ENCODE measurements around the gene OR5M11. TPM values are rescaled to one million over a fixed set of nuclear protein-coding genes. Genes with fewer than 3 reads are reported as not detected.
"Not testable (repeated sequence)": the region's sequence is repeated elsewhere in the genome, so short reads cannot be mapped to it uniquely, and the experiment has no call there.

The OR5M11 gene
- total RNA-seq (2014; rRNA removed; shearing (Covaris generic); ENCODE audit: low replicate concordance): not detected in 2 replicates

DNA sequence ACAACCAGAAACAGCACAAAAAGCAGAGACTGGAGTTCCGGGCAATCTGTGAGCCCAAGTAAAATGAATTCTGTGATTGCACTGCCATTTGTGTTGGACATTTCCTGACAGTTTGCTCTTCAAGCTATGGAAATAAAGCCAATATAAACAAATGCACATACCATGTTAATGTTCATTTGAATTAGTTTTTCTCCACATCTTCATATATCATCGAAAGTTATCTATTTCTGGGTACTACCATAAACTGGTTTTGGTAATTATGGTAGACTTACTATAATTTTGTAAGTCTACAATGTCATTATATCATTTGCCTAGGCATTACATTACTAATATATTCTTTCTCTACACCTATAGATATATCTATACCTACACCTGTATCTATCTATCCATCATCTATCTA is at the start of gene OR5M11:
Gene OR5M11, minus strand, starts transcription at position 101 of the 400 bp plus-strand sequence. Its CDS starts 0 bp downstream, at position 101.
- DNase-seq (ENCODE audit: low read depth): no peak
- in situ Hi-C loops (cut with HindIII; ENCODE audit: low pct_unique_long_range_greater_than_20kb, low sequenced_read_pairs): no loop called here

DNA sequence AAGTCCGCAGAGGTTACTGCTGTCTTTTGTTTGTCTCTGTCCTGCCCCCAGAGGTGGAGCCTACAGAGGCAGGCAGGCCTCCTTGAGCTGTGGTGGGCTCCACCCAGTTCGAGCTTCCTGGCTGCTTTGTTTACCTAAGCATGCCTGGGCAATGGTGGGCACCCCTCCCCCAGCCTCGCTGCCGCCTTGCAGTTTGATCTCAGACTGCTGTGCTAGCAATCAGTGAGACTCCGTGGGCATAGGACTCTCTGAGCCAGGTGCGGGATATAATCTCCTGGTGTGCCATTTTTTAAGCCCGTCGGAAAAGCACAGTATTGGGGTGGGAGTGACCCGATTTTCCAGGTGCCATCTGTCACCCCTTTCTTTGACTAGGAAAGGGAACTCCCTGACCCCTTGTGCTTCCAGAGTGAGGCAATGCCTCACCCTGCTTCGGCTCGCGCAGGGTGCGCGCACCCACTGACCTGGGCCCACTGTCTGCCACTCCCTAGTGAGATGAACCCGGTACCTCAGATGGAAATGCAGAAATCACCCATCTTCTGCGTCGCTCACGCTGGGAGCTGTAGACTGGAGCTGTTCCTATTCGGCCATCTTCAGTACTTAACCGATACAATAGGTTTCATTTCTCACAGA is 49.1 kb upstream of the OR5M11 start:
- DNase-seq (ENCODE audit: low read depth); in situ Hi-C loops (cut with HindIII; ENCODE audit: low pct_unique_long_range_greater_than_20kb, low sequenced_read_pairs): not testable (repeated sequence)

DNA sequence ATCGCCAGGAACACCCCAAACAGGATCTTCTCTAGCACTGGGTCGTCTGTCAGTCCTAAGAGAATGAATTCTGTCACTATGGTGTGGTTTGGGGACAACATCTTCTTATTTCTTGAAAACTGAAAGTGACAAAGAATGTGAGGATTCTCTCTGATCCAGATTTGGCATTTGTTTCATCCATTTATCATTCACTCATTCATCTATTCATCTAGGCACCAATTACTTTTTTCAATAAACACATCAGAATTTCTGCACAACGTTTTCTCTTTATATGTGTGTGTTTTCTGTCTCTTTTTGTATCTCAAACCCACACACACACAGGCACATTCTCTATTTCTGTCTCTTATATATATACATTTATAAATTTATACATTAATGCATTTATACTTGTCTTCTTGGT is 34.6 kb upstream of the OR5M11 start, which contains the start of gene OR5M10:
Gene OR5M10, minus strand, starts transcription at position 101 of the 400 bp plus-strand sequence. Its CDS starts 0 bp downstream, at position 101.
- no peak for DNase-seq (ENCODE audit: low read depth)
- in situ Hi-C loops (cut with HindIII; ENCODE audit: low pct_unique_long_range_greater_than_20kb, low sequenced_read_pairs): no loop called here

DNA sequence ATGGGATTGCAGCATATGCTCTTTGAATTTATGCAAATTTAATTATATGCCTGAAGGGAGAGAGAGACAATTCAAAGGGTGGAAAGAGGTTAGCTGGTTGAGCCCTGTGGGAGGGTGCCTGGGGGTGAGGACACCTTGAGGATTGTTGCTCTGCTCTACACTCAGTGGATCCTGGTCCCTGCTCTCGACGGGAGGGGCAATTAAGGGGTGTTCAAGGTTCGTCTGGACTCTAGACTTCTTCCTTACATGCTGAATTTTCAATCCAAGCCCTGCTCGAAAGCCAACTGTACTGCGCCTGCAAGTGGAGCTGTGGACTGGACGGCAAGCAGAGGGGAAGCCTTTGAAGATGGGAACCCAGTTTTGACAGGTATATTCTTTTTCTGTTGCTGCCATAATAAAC is 15.5 kb upstream of the OR5M11 start:
- DNase-seq (ENCODE audit: low read depth): no peak
- in situ Hi-C loops (cut with HindIII; ENCODE audit: low pct_unique_long_range_greater_than_20kb, low sequenced_read_pairs): no loop called here

DNA sequence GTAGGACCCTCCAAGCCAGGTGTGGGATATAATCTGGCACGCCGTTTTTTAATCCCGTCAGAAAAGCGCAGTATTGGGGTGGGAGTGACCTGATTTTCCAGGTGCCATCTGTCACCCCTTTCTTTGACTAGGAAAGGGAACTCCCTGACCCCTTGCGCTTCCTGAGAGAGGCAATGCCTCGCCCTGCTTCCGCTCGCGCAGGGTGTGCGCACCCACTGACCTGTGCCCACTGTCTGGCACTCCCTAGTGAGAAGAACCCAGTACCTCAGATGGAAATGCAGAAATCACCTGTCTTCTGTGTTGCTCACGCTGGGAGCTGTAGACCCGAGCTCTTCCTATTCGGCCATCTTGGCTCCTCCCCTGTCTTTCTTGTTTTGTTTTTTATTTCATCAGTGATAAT is 11.6 kb upstream of the OR5M11 start:
- in situ Hi-C loops (cut with HindIII; ENCODE audit: low pct_unique_long_range_greater_than_20kb, low sequenced_read_pairs); DNase-seq (ENCODE audit: low read depth): not testable (repeated sequence)

DNA sequence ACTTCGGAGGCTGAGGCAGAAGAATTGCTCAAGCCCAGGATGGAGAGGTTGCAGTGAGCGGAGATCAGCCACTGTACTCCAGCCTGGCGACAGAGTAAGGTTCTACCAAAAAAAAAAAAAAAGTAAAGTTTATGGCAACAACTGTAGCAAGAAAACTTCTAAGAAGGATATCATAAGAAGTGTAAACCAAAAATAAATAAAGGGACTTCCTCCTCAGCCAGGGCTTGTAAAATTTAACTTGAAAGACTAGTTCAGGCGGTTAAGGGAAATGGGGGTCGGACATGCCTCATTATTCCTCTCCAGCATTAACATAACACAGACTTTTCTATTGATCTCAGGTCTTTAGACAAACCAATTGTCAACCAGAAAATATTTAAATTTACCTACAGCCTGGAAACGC is 2.5 kb upstream of the OR5M11 start:
- DNase-seq (ENCODE audit: low read depth): no peak
- in situ Hi-C loops (cut with HindIII; ENCODE audit: low pct_unique_long_range_greater_than_20kb, low sequenced_read_pairs): no loop called here

DNA sequence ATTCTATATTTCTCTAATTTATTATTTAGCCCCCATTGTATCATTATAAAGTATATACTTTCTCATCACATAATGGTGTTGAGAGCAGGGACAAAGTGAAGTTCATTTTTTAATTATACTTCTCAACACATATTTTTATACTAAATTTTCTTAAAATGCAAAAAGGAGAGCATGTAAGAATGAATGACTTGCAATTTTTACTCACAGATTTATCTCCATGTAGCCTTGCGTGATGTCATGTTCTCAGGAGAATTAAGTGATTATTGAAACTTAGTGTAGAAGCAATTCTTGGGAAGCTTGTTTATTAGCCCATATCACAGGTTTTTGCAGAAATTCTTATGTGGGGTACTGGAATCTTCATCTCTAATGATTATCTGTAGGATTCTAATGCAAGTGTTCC is 682 bp upstream of the OR5M11 start:
- in situ Hi-C loops (cut with HindIII; ENCODE audit: low pct_unique_long_range_greater_than_20kb, low sequenced_read_pairs): no loop called here
- DNase-seq (ENCODE audit: low read depth): no peak

DNA sequence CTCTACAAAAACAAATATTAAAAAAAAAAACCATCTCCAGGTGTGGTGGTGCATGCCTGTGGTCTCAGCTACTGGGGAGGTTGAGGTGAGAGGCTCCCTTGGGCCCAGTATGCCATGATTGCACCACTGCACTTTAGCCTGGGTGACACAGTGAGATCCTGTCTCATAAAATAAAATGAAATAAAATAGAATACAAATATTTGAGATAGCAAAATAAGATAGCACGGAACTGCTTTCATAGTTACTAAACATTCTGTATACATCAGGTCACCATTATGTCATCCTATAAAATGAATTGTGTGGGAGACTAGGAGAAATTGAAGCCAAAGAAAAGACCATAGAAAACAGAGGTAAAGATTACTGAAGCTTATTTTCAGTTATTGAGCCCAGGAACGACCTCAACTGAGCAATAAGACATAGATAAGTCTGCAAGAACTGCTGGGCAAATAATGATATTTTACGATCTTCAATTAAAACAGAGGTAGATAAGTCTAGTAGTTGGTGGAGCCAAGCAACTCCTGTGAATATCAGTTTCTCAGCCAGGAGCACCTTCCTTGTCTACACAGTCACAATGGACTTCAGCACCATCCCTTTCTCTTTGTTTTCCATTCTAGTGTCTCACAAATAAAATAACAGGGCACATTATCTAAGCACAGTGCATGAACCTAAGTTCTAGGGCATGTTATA is 9.9 kb downstream of the OR5M11 start:
- in situ Hi-C loops (cut with HindIII; ENCODE audit: low pct_unique_long_range_greater_than_20kb, low sequenced_read_pairs): no loop called here
- DNase-seq (ENCODE audit: low read depth): no peak

DNA sequence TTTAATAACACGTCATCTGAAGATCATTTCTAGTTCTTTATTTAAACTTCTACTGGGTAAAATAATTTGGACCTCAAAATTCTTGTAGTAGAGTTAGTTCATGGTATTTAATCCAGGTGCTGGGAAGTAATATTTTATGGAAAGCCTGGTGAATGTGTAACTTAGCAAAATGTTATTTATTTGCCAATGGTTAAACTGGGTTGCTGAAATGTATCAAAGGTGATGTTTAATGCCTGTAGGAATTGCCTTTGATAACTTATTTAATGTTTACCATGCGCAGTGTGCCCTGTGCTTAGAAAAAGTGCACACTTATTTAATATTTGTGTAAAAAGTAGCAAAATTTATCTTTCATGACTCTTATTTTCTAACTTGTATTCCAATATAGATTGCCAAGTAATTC is 11.2 kb downstream of the OR5M11 start:
- no peak for DNase-seq (ENCODE audit: low read depth)
- in situ Hi-C loops (cut with HindIII; ENCODE audit: low pct_unique_long_range_greater_than_20kb, low sequenced_read_pairs): no loop called here

DNA sequence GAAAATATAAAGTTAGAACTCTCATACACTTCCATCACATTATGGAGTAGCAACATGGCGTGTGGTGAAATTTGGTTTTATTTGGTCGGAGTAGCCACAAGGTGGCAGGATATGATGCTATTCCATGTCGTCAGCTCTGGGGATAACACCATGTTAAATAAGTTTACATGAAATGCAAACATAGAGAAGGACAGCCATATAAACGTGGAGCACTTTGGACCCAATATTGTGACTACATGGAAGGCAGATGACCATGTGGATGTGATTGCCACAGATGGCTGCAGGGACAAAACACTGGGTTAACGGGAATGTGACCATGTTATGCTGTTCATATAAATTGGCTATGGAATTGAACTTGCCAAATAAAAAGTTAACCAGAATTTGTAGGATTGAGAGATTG is 21.0 kb downstream of the OR5M11 start:
- in situ Hi-C loops (cut with HindIII; ENCODE audit: low pct_unique_long_range_greater_than_20kb, low sequenced_read_pairs): no loop called here
- no peak for DNase-seq (ENCODE audit: low read depth)

DNA sequence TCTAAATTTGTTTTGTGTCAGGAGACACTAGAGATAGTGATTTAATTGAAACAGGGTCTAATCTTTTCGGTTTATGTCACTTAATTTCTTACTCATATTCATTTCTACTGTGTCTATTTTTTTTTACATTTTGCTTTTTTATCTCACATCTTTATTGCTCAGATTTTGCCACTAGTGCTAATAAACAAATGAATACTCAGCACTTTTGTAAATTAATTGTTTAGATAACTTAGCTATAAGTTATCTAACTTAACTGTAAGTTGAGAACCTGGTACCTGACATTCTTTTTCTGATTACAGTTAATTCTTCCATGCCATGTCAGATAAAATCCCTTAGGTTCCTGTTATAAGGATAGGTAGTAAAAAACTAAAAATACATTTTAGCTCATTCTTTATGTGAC is 29.8 kb downstream of the OR5M11 start:
- in situ Hi-C loops (cut with HindIII; ENCODE audit: low pct_unique_long_range_greater_than_20kb, low sequenced_read_pairs): no loop called here
- no peak for DNase-seq (ENCODE audit: low read depth)

DNA sequence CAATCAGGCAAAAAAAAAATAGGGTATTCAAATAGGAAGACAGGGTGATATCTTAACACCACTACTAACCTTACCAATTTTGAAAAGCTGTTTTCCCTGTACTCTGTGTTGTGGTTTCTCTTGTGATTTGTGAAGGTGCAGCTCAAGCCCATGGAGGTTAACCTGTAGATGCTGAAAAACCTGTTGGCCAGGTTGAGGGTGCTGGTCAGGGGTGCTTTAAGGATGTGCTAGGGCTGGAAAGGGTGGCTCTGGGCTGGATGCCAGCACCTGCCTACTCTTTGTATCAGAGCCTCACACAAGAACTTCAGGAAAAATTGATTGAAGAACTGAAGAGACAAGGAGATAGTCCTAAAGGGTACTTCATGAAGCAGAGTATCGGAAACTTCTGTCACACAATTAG is 33.6 kb downstream of the OR5M11 start:
- no peak for DNase-seq (ENCODE audit: low read depth)
- in situ Hi-C loops (cut with HindIII; ENCODE audit: low pct_unique_long_range_greater_than_20kb, low sequenced_read_pairs): no loop called here

DNA sequence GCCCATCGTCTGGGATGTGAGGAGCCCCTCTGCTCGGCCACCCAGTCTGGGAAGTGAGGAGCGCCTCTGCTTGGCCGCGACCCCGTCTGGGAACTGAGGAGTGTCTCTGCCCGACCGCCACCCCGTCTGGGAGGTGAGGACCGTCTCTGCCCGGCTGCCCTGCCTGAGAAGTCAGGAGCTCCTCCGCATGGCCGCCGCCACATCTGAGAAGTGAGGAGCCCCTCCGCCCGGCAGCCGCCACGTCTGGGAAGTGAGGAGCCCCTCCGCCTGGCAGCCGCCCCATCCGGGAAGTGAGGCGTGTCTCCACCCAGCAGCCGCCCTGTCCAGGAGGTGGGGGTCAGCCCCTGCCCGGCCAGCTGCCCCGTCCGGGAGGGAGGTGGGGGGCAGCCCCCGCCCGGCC is 46.0 kb downstream of the OR5M11 start:
- in situ Hi-C loops (cut with HindIII; ENCODE audit: low pct_unique_long_range_greater_than_20kb, low sequenced_read_pairs): no loop called here
- no peak for DNase-seq (ENCODE audit: low read depth)

DNA sequence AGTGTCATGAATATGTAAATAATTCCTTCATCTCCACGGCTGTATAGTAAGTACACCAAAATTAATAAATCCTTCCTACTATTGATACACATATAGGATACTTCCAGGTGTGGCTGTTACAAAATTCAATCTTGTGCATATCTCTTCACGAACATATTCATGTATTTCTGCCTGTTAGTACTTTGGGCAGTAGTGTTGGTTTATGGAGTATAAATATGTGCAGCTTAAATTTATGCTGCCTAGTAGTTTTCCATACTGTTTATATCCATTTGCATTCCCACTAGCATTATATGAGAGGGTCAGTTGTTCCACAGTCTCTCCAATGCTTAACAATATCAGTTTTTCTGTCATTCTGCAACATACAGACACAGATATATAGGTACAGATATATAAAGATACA is 47.9 kb downstream of the OR5M11 start:
- no peak for DNase-seq (ENCODE audit: low read depth)
- in situ Hi-C loops (cut with HindIII; ENCODE audit: low pct_unique_long_range_greater_than_20kb, low sequenced_read_pairs): no loop called here

Other genes with a start within 250 kb of the OR5M11 start
- not detected in 2 replicates for gene OR8K3, start 228.1 kb downstream of the OR5M11 start, total RNA-seq (2014; rRNA removed; shearing (Covaris generic); ENCODE audit: low replicate concordance)
- gene OR8K1, start 197.2 kb downstream of the OR5M11 start, total RNA-seq (2014; rRNA removed; shearing (Covaris generic); ENCODE audit: low replicate concordance): not detected in 2 replicates
- not detected in 2 replicates for gene OR8J1, start 189.0 kb downstream of the OR5M11 start, total RNA-seq (2014; rRNA removed; shearing (Covaris generic); ENCODE audit: low replicate concordance)
- not detected in 2 replicates for gene OR8U1, start 167.6 kb downstream of the OR5M11 start, total RNA-seq (2014; rRNA removed; shearing (Covaris generic); ENCODE audit: low replicate concordance)
- gene OR5AL1, start 130.6 kb downstream of the OR5M11 start, total RNA-seq (2014; rRNA removed; shearing (Covaris generic); ENCODE audit: low replicate concordance): not detected in 2 replicates
- gene OR5M3, start 69.9 kb downstream of the OR5M11 start, total RNA-seq (2014; rRNA removed; shearing (Covaris generic); ENCODE audit: low replicate concordance): not detected in 2 replicates
- not detected in 2 replicates for gene OR5M8, start 51.9 kb downstream of the OR5M11 start, total RNA-seq (2014; rRNA removed; shearing (Covaris generic); ENCODE audit: low replicate concordance)
- gene OR5M10, start 34.5 kb upstream of the OR5M11 start, total RNA-seq (2014; rRNA removed; shearing (Covaris generic); ENCODE audit: low replicate concordance): not detected in 2 replicates
- gene OR5M1, start 71.6 kb upstream of the OR5M11 start, total RNA-seq (2014; rRNA removed; shearing (Covaris generic); ENCODE audit: low replicate concordance): not detected in 2 replicates
- not detected in 2 replicates for gene OR5AP2, start 99.2 kb upstream of the OR5M11 start, total RNA-seq (2014; rRNA removed; shearing (Covaris generic); ENCODE audit: low replicate concordance)
- not detected in 2 replicates for gene OR5AR1, start 120.4 kb upstream of the OR5M11 start, total RNA-seq (2014; rRNA removed; shearing (Covaris generic); ENCODE audit: low replicate concordance)
- gene OR9G1, start 155.8 kb upstream of the OR5M11 start, total RNA-seq (2014; rRNA removed; shearing (Covaris generic); ENCODE audit: low replicate concordance): not detected in 2 replicates
- not detected in 2 replicates for gene OR9G4, start 205.4 kb upstream of the OR5M11 start, total RNA-seq (2014; rRNA removed; shearing (Covaris generic); ENCODE audit: low replicate concordance)

All from Caki2 (cell line).